Measurements from ENCODE around the gene FILIP1L. TPM values are rescaled to one million over a fixed set of nuclear protein-coding genes. Genes with fewer than 3 reads are reported as not detected.

The FILIP1L gene
- total and polyA plus RNA-seq, 2 of the 4 experiments (the other 2 are of a cell fraction) = 11.5 to 19.9 TPM

- H4K5ac ChIP-seq (ENCODE audit: low read depth, low read length) = peak overlapping the region; percentile 50
- no peaks in the 10 kb centered on the region for H4K20me1 ChIP-seq (ENCODE audit: insufficient read depth, low read length)
- intact Hi-C loops (cut with micrococcal nuclease) = loop anchor here (5.0 kb wide), 2 partner anchors 49 to 91 kb away; no protein-coding TSS in a partner anchor
- dilution Hi-C loops (cut with HindIII; ENCODE audit: low sequenced_read_pairs, unreplicated experiment) = no loop called here
- H2AK9ac ChIP-seq (replicated peaks; ENCODE audit: low read depth, low read length, poor library complexity) = no peak overlapping the region
- ATAC-seq (ENCODE audit: low read depth) = no peak
- H3K4me2 ChIP-seq (ENCODE audit: low read depth, low read length) = no peak overlapping the region
- peak overlapping the region; percentile 96 for H2AK5ac ChIP-seq (ENCODE audit: low read depth, low read length)
- H4K8ac ChIP-seq (ENCODE audit: low read depth in 2 of 2, low read length in 2 of 2) = peak overlapping the region; percentile 10 to 85; a peak in 3 of 4 replicates
- peak overlapping the region; percentile 12 for H3K27ac ChIP-seq (ENCODE audit: insufficient read depth, low read length)
- H2BK120ac ChIP-seq (ENCODE audit: low read depth, low read length) = peak overlapping the region; percentile 66
- H3K4me3 ChIP-seq (ENCODE audit: insufficient read depth, low read depth, low read length) = no peak overlapping the region
- peaks cover 12% of the 10 kb centered on the region for H3K4me1 ChIP-seq (ENCODE audit: control insufficient read depth, insufficient read depth, low read length)
- H2BK20ac ChIP-seq (ENCODE audit: low read depth, low read length) = peak overlapping the region; percentile 96
- no peak for DNase-seq
- peak overlapping the region; percentile 88 for H3K18ac ChIP-seq (ENCODE audit: low read depth, low read length)
- in situ Hi-C loops (cut with MboI; ENCODE audit: low sequenced_read_pairs) = loop anchor here (25.0 kb wide), 1 partner anchor 111 kb away; no protein-coding TSS in a partner anchor
- 100% methylated on average over 1 of the region's 1 CpG; no CpG with 5 or more reads in 1 of the 2 experiments for WGBS, 2 experiments (ENCODE audit: extremely low coverage in 2 of 2, insufficient read length in 1 of 2)
- ChIA-PET POLR2A (ENCODE audit: unreplicated experiment) (no interaction called here), CTCF (interaction anchor here (0.6 to 0.9 kb wide), 2 partner anchors 78 kb away, joined by 3 to 5 read pairs; no protein-coding TSS in a partner anchor)
- peak overlapping the region; percentile 92 for H3K4ac ChIP-seq (ENCODE audit: low read depth, low read length)
- peak overlapping the region; percentile 97 for H2BK5ac ChIP-seq (ENCODE audit: low read depth, low read length, poor library complexity, severe bottlenecking)
- peak overlapping the region; percentile 77; the same call in 1 of the 2 replicates for H3K23ac ChIP-seq (ENCODE audit: low read depth, low read length)
- H4K91ac ChIP-seq (ENCODE audit: insufficient read depth, low read depth, low read length) = peak overlapping the region; percentile 87
- H3K36me3 ChIP-seq (ENCODE audit: control insufficient read depth, insufficient read depth, low read length) = no peaks in the 10 kb centered on the region
- no TSS peak for BruUV-seq (replicated peaks)
- H3K9ac ChIP-seq (ENCODE audit: low read depth, low read length) = no peak overlapping the region
- no peaks in the 10 kb centered on the region for H3K9me3 ChIP-seq (ENCODE audit: control insufficient read depth, insufficient read depth, low read length)
- H2BK15ac ChIP-seq (ENCODE audit: low read depth, low read length) = peak overlapping the region; percentile 95; the same call in 2 of the 3 replicates
- no peak overlapping the region for H2AFZ ChIP-seq (replicated peaks; ENCODE audit: low read length, poor library complexity)
- TF ChIP-seq CHD1 (IDR thresholded peaks at IDR 0.05; ENCODE audit: low read depth, low read length) = no peak
- no peak for TF ChIP-seq RFX5 (IDR thresholded peaks at IDR 0.05; ENCODE audit: low read depth, low read length)
- TF ChIP-seq BHLHE40 (IDR thresholded peaks at IDR 0.05; ENCODE audit: low read depth, low read length) = no peak
- TF ChIP-seq MAFK (IDR thresholded peaks at IDR 0.05; ENCODE audit: low read depth, low read length) = no peak
- TF ChIP-seq NFE2L2 (IDR thresholded peaks at IDR 0.05; ENCODE audit: low read depth, low read length) = no peak
- no peak for TF ChIP-seq RAD21 (IDR thresholded peaks at IDR 0.05; ENCODE audit: low read length)
- TF ChIP-seq USF2 (IDR thresholded peaks at IDR 0.05; ENCODE audit: low read depth, low read length) = no peak
- TF ChIP-seq FOS (IDR thresholded peaks at IDR 0.05; ENCODE audit: low read depth, low read length) = no peak
- no peak for TF ChIP-seq ELK1 (IDR thresholded peaks at IDR 0.05; ENCODE audit: borderline replicate concordance, low read depth, low read length)
- no peak for TF ChIP-seq MAZ (IDR thresholded peaks at IDR 0.05; ENCODE audit: borderline replicate concordance, low read depth, low read length)
- no peak for TF ChIP-seq CEBPB (IDR thresholded peaks at IDR 0.05; ENCODE audit: low read depth, low read length)
- no peak for TF ChIP-seq MXI1 (IDR thresholded peaks at IDR 0.05; ENCODE audit: borderline replicate concordance, low read depth, low read length)
- TF ChIP-seq POLR2A (IDR thresholded peaks at IDR 0.05; ENCODE audit: low read depth, low read length) = no peak
- TF ChIP-seq RCOR1 (IDR thresholded peaks at IDR 0.05; ENCODE audit: insufficient replicate concordance, low read length) = no peak
- no peak for TF ChIP-seq SMC3 (IDR thresholded peaks at IDR 0.05; ENCODE audit: low read depth, low read length)
- TF ChIP-seq, protein P1, sequence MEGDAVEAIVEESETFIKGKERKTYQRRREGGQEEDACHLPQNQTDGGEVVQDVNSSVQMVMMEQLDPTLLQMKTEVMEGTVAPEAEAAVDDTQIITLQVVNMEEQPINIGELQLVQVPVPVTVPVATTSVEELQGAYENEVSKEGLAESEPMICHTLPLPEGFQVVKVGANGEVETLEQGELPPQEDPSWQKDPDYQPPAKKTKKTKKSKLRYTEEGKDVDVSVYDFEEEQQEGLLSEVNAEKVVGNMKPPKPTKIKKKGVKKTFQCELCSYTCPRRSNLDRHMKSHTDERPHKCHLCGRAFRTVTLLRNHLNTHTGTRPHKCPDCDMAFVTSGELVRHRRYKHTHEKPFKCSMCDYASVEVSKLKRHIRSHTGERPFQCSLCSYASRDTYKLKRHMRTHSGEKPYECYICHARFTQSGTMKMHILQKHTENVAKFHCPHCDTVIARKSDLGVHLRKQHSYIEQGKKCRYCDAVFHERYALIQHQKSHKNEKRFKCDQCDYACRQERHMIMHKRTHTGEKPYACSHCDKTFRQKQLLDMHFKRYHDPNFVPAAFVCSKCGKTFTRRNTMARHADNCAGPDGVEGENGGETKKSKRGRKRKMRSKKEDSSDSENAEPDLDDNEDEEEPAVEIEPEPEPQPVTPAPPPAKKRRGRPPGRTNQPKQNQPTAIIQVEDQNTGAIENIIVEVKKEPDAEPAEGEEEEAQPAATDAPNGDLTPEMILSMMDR (conservative IDR thresholded peaks at IDR 0.05; ENCODE audit: low read depth, low read length) = no peak
- peaks cover 18% of the 10 kb centered on the region for H3K9me1 ChIP-seq (ENCODE audit: insufficient read depth, low read length)
- no peaks in the 10 kb centered on the region for H3K27me3 ChIP-seq (ENCODE audit: control insufficient read depth, insufficient read depth, low read length)
- 0 out of 2 replicates have a peak overlapping the region, but pooled peaks have one; percentile 37 for H3K56ac ChIP-seq (ENCODE audit: extremely low read depth, insufficient read depth, low read length)
- H3K79me1 ChIP-seq (ENCODE audit: low read depth in 1 of 2, low read length in 2 of 2) = peaks cover 7 to 28% of the 10 kb centered on the region in 2 experiments; a peak in 3 of 4 replicates
- peak overlapping the region; percentile 89 for H3K14ac ChIP-seq (replicated peaks; ENCODE audit: low read depth, low read length)
Measured at GRCh38 chr3:99950921-99951320, 163.4 kb downstream of the FILIP1L start.

Measured in IMR-90 (cell line).